ENCODE data around the gene SMPD1. TPM values are rescaled to one million over a fixed set of nuclear protein-coding genes. Genes with fewer than 3 reads are reported as not detected.

SMPD1 gene
- total and polyA plus RNA-seq, 9 of the 15 experiments (the other 6 are each of a cell fraction or from before 2014, with no cell fraction given), result 0.90 to 9.9 (median 5.2) TPM

DNA sequence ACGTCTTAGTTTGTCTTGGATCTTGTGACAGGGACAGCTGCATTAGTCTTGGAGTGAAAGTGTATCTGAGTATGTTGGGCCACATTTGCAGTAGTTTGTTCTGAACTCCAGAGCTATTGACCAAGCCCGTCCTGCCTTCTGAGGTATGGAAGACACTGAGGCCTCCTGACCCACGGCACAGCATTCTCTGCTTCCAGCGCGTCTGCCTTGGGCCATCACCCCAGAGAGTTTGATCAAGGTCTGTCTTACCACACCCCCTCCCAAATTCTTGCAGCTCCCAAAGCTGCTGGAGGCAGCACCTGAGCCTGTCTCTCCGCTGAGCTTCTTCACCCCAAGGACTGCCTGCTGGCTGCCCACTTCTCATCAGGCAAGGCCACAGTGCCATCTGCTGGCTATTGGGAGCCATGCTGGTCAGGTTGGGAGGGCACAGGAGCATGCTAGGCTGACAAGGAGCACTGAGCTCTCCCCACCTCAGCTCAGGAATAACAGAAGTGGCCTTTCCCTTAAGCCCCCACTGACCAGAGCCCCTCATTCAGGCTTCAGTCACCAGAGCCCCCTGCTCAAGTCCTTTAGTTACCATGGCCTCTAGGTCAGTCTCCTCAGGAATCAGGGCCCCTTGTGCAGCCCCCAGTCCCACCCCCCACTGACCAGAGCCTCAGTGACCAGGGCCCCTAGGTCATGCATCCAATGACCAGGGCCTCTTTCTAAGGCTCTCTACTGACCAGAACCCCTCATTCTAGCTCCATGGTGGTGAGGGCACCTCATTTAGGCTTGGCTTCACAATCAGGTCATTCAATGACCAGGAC, 27.2 kb upstream of the SMPD1 start (continued):
- peak; percentile 82; the same call in 1 of the 2 replicates for TF ChIP-seq STAG1 (CRISPR knock-in tag; IDR thresholded peaks at IDR 0.05; ENCODE audit: borderline replicate concordance)
- TF ChIP-seq SETDB1 (IDR thresholded peaks at IDR 0.05; ENCODE audit: low read length), result no peak
- 0 out of 2 replicates have a peak, but pooled peaks have one; percentile 26 for TF ChIP-seq XRCC5 (IDR thresholded peaks at IDR 0.05; ENCODE audit: low read depth, low read length)
- no peak for TF ChIP-seq HDAC8 (tag; IDR thresholded peaks at IDR 0.05)
- TF ChIP-seq, protein P1, sequence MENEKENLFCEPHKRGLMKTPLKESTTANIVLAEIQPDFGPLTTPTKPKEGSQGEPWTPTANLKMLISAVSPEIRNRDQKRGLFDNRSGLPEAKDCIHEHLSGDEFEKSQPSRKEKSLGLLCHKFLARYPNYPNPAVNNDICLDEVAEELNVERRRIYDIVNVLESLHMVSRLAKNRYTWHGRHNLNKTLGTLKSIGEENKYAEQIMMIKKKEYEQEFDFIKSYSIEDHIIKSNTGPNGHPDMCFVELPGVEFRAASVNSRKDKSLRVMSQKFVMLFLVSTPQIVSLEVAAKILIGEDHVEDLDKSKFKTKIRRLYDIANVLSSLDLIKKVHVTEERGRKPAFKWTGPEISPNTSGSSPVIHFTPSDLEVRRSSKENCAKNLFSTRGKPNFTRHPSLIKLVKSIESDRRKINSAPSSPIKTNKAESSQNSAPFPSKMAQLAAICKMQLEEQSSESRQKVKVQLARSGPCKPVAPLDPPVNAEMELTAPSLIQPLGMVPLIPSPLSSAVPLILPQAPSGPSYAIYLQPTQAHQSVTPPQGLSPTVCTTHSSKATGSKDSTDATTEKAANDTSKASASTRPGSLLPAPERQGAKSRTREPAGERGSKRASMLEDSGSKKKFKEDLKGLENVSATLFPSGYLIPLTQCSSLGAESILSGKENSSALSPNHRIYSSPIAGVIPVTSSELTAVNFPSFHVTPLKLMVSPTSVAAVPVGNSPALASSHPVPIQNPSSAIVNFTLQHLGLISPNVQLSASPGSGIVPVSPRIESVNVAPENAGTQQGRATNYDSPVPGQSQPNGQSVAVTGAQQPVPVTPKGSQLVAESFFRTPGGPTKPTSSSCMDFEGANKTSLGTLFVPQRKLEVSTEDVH (IDR thresholded peaks at IDR 0.05; ENCODE audit: low read depth, partially characterized antibody), result no peak
- TF ChIP-seq KLF1 (tag; IDR thresholded peaks at IDR 0.05), result no peak
- TF ChIP-seq SMAD2 (IDR thresholded peaks at IDR 0.05; ENCODE audit: low read depth, low read length), result no peak
- TF ChIP-seq, protein P2, sequence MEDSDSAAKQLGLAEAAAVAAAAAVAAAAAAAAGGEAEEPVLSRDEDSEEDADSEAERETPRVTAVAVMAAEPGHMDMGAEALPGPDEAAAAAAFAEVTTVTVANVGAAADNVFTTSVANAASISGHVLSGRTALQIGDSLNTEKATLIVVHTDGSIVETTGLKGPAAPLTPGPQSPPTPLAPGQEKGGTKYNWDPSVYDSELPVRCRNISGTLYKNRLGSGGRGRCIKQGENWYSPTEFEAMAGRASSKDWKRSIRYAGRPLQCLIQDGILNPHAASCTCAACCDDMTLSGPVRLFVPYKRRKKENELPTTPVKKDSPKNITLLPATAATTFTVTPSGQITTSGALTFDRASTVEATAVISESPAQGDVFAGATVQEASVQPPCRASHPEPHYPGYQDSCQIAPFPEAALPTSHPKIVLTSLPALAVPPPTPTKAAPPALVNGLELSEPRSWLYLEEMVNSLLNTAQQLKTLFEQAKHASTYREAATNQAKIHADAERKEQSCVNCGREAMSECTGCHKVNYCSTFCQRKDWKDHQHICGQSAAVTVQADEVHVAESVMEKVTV (CRISPR knock-in tag; IDR thresholded peaks at IDR 0.05), result peak; percentile 59
- TF ChIP-seq ZNF316 (IDR thresholded peaks at IDR 0.05), result no peak
- no peak for TF ChIP-seq RFX7 (CRISPR knock-in tag; IDR thresholded peaks at IDR 0.05)
- TF ChIP-seq RFX1 (IDR thresholded peaks at IDR 0.05), result no peak
- no peak for TF ChIP-seq SMARCE1 (IDR thresholded peaks at IDR 0.05)
- TF ChIP-seq, protein P3, sequence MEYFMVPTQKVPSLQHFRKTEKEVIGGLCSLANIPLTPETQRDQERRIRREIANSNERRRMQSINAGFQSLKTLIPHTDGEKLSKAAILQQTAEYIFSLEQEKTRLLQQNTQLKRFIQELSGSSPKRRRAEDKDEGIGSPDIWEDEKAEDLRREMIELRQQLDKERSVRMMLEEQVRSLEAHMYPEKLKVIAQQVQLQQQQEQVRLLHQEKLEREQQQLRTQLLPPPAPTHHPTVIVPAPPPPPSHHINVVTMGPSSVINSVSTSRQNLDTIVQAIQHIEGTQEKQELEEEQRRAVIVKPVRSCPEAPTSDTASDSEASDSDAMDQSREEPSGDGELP (CRISPR knock-in tag; IDR thresholded peaks at IDR 0.05; ENCODE audit: borderline replicate concordance), result peak; percentile 22; the same call in 1 of the 2 replicates
- no peak for TF ChIP-seq ZNF165 (CRISPR knock-in tag; IDR thresholded peaks at IDR 0.05; ENCODE audit: borderline replicate concordance)
- no peak for TF ChIP-seq TFAM (CRISPR knock-in tag; conservative IDR thresholded peaks at IDR 0.05)
- peak; percentile 77 for TF ChIP-seq SMC3 (conservative IDR thresholded peaks at IDR 0.05; ENCODE audit: insufficient read depth, low read depth, low read length)
- peak; percentile 33; the same call in 1 of the 2 replicates for TF ChIP-seq RB1 (IDR thresholded peaks at IDR 0.05; ENCODE audit: low read depth)
- TF ChIP-seq RBM14 (IDR thresholded peaks at IDR 0.05; ENCODE audit: borderline replicate concordance, insufficient read depth, low read depth, low read length), result no peak

Measured in K562 (cell line).